ENCODE results near the gene PCDHA9.
"Not testable (repeated sequence)": the region's sequence is repeated elsewhere in the genome, so short reads cannot be mapped to it uniquely, and the experiment has no call there.

Gene PCDHA9

GRCh38 chr5:140848139-140849102 lies at the start of gene PCDHA9:
Gene PCDHA9, plus strand, starts transcription at chr5:140848382. Its CDS starts 114 bp downstream, at chr5:140848496.
- DNase-seq (ENCODE audit: low read depth in 1 of 2, low spot score in 1 of 2) = not testable (repeated sequence)

DNA sequence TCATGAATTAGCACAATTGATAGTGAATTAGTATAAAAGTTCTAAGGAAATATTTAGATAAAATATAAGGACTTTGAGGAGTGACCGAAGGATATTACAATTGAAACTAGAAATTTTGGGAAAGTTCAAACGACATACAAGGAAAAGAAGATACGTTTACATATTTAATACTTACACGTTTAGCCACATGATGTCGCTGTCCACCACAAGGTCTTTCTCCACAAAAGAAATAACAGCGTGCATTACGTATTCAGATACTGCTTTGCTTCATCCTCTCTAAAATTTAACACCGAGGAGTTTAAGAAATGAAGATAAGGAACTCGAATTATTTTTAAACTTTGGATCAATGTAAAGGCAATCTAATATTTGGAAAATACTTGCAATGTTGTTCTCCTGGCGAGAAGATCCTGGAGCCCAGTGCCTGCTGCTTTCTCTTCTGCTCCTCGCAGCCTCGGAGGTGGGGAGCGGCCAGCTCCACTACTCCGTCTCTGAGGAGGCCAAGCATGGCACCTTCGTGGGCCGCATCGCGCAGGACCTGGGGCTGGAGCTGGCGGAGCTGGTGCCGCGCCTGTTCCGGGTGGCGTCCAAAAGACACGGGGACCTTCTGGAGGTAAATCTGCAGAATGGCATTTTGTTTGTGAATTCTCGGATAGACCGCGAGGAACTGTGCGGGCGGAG lies 47.2 kb upstream of the PCDHA9 start, which contains the start of gene PCDHA3:
TSS of gene PCDHA3 (plus strand) at position 242 of the 678 bp plus-strand sequence.
- DNase-seq (ENCODE audit: low read depth in 1 of 2, low spot score in 1 of 2) = no peak

- no peak for DNase-seq (ENCODE audit: low read depth in 1 of 2, low spot score in 1 of 2)
Measured at GRCh38 chr5:140801494-140801841, 46.7 kb upstream of the PCDHA9 start.

- not testable (repeated sequence) for DNase-seq (ENCODE audit: low read depth in 1 of 2, low spot score in 1 of 2)
Measured at GRCh38 chr5:140802381-140802780, 45.8 kb upstream of the PCDHA9 start.

DNA sequence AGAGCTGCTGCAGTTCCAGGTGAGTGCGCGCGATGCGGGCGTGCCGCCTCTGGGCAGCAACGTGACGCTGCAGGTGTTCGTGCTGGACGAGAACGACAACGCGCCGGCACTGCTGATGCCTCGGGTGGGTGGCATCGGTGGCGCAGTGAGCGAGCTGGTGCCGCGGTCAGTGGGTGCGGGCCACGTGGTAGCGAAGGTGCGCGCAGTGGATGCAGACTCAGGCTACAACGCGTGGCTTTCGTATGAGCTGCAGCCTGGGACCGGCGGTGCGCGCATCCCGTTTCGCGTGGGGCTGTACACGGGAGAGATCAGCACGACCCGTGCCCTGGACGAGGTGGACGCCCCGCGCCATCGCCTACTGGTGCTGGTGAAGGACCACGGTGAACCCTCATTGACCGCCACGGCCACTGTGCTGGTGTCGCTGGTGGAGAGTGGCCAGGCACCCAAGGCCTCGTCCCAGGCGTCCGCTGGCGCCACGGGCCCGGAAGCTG lies 45.4 kb upstream of the PCDHA9 start:
- DNase-seq (ENCODE audit: low read depth in 1 of 2, low spot score in 1 of 2) = no peak

DNA sequence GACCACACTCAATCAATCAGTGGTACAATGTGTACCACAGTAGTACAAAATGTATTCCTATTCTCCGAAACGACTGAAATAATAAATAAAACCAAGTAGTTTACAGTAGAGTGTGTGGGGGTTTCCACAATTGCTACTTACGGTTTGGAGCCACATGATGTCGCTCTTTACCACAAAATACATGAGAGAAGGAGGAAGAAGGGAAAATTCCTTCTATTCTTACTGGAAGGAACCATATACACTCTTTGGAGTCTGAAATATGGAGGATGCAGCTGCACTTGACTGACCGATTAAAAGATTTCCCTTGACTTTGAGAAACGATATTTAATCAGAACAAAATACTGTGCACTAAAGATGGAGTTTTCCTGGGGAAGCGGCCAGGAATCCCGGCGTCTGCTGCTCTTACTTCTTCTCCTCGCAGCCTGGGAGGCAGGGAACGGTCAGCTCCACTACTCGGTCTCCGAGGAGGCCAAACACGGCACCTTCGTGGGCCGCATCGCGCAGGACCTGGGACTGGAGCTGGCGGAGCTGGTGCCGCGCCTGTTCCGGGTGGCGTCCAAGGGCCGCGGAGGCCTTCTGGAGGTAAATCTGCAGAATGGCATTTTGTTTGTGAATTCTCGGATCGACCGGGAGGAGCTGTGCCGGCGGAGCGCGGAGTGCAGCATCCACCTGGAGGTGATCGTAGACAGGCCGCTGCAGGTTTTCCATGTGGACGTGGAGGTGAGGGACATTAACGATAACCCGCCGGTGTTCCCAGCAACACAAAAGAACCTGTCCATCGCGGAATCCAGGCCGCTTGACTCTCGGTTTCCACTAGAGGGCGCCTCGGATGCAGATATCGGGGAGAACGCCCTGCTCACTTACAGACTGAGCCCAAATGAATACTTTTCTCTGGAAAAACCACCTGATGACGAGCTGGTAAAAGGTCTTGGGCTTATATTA lies 41.1 kb upstream of the PCDHA9 start, which contains the start of gene PCDHA4:
TSS of gene PCDHA4 (plus strand) at position 235 of the 942 bp plus-strand sequence.
- DNase-seq (ENCODE audit: low read depth in 1 of 2, low spot score in 1 of 2) = no peak

GRCh38 chr5:140808241-140808888 lies 39.8 kb upstream of the PCDHA9 start:
- DNase-seq (ENCODE audit: low read depth in 1 of 2, low spot score in 1 of 2) = not testable (repeated sequence)

DNA sequence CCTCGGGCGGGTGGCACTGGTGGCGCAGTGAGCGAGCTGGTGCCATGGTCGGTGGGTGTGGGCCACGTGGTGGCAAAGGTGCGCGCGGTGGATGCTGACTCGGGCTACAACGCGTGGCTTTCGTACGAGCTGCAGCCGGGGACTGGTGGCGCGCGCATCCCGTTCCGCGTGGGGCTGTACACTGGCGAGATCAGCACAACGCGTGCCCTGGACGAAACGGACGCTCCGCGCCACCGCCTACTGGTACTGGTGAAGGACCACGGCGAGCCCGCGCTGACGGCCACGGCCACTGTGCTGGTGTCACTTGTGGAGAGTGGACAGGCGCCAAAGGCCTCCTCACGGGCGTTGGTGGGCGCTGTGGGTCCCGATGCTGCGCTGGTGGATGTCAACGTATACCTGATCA lies 39.3 kb upstream of the PCDHA9 start:
- DNase-seq (ENCODE audit: low read depth in 1 of 2, low spot score in 1 of 2) = no peak

GRCh38 chr5:140821375-140822280 lies 26.6 kb upstream of the PCDHA9 start, which contains the start of gene PCDHA5:
Gene PCDHA5, plus strand, starts transcription at chr5:140821613.
- DNase-seq (ENCODE audit: low read depth in 1 of 2, low spot score in 1 of 2) = no peak

- DNase-seq (ENCODE audit: low read depth in 1 of 2, low spot score in 1 of 2) = no peak
Measured at GRCh38 chr5:140822281-140822629, 25.9 kb upstream of the PCDHA9 start.

- DNase-seq (ENCODE audit: low read depth in 1 of 2, low spot score in 1 of 2) = not testable (repeated sequence)
Measured at GRCh38 chr5:140822969-140823368, 25.2 kb upstream of the PCDHA9 start.

DNA sequence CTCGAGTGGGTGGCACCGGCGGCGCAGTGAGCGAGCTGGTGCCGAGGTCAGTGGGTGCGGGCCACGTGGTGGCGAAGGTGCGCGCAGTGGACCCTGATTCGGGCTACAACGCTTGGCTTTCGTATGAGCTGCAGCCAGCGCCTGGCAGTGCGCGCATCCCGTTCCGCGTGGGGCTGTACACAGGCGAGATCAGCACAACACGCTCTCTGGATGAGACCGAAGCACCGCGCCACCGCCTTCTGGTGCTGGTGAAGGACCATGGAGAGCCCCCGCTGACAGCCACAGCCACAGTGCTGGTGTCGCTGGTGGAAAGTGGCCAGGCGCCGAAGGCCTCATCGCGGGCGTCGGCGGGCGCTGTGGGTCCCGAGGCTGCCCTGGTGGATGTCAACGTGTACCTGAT lies 24.7 kb upstream of the PCDHA9 start:
- no peak for DNase-seq (ENCODE audit: low read depth in 1 of 2, low spot score in 1 of 2)

DNA sequence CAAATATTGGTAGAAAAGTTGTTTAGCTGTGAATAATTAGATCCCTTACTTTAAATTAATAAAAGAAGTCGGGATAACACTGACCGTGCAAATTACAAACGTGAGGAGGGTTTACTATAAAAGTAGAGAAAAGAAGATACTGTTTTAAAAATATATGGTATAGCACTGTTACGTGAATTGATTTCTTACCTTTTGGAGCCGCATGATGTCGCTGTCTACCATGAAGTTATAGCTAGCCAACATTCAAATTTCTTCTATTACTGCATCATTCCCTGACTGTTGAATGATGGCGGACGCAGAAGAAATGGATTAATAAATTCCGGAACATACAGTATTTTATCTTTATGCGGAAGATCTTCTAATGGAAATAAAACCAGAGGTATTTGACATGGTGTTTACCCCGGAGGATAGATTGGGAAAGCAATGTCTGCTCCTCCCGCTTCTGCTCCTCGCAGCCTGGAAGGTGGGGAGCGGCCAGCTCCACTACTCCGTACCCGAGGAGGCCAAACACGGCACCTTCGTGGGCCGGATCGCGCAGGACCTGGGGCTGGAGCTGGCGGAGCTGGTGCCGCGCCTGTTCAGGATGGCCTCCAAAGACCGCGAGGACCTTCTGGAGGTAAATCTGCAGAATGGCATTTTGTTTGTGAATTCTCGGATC lies 20.3 kb upstream of the PCDHA9 start, which contains the start of gene PCDHA6:
TSS of gene PCDHA6 (plus strand) at position 257 of the 658 bp plus-strand sequence. CDS start at position 389, 132 bp downstream.
- no peak for DNase-seq (ENCODE audit: low read depth in 1 of 2, low spot score in 1 of 2)

GRCh38 chr5:140828362-140828737 lies 19.8 kb upstream of the PCDHA9 start:
- no peak for DNase-seq (ENCODE audit: low read depth in 1 of 2, low spot score in 1 of 2)

DNA sequence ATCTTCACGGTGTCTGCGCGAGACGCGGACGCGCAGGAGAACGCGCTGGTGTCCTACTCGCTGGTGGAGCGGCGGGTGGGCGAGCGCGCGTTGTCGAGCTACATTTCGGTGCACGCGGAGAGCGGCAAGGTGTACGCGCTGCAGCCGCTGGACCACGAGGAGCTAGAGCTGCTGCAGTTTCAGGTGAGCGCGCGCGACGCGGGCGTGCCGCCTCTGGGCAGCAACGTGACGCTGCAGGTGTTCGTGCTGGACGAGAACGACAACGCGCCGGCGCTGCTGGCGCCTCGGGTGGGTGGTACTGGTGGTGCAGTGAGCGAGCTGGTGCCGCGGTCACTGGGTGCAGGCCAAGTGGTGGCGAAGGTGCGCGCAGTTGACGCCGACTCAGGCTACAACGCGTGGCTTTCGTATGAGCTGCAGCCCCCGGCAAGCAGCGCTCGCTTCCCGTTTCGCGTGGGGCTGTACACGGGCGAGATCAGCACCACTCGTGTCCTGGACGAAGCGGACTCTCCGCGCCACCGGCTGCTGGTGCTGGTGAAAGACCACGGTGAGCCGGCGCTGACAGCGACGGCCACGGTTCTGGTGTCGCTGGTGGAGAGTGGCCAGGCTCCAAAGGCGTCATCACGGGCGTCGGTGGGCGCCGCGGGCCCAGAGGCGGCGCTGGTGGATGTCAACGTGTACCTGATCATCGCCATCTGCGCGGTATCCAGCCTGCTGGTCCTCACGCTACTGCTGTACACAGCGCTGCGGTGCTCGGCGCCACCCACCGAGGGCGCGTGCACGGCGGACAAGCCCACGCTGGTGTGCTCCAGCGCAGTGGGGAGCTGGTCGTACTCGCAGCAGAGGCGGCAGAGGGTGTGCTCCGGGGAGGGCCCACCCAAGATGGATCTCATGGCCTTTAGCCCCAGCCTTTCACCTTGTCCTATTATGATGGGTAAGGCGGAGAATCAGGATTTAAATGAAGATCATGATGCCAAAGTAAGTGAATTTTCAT lies 18.4 kb upstream of the PCDHA9 start:
- DNase-seq (ENCODE audit: low read depth in 1 of 2, low spot score in 1 of 2) = not testable (repeated sequence)

DNA sequence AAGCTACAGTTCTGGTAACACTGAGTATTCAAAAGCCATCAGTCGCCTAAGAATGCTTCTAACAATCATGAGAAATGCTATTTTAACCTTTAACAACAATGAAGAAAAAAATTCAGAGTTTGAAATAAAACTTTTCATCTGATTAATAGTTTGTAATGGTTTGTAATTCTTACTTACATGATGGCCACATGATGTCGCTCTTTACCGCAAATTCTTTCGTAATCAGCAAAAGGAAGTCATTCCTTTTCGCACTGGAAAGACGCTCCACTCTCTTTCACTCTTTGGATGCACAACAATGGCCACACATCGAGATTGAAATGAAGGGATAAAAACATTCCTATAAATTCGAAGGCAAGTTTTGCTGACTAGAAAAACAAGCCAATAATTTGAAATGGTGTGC lies 14.2 kb upstream of the PCDHA9 start, which contains the start of gene PCDHA7:
TSS of gene PCDHA7 (plus strand) at position 277 of the 400 bp plus-strand sequence. CDS start at position 392, 115 bp downstream.
- no peak for DNase-seq (ENCODE audit: low read depth in 1 of 2, low spot score in 1 of 2)

DNA sequence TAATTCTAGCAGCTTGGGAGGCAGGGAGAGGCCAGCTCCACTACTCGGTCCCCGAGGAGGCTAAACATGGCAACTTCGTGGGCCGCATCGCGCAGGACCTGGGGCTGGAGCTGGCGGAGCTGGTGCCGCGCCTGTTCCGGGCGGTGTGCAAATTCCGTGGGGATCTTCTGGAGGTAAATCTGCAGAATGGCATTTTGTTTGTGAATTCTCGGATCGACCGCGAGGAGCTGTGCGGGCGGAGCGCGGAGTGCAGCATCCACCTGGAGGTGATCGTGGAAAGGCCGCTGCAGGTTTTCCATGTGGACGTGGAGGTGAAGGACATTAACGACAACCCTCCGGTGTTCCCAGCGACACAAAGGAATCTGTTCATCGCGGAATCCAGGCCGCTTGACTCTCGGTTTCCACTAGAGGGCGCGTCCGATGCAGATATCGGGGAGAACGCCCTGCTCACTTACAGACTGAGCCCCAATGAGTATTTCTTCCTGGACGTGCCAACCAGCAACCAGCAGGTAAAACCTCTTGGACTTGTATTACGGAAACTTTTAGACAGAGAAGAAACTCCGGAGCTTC lies 13.7 kb upstream of the PCDHA9 start:
- not testable (repeated sequence) for DNase-seq (ENCODE audit: low read depth in 1 of 2, low spot score in 1 of 2)
